GM19099 (cell line): ENCODE data around the gene NOP14.

ENCODE experiments used
- POLR2A ChIP-seq: IDR thresholded peaks from 3 replicates; pipeline ENCODE4 v1.6.1; 2011; ENCODE audit warnings: low read depth; ENCODE audit not compliant: insufficient read length; ENCODE audit errors: extremely low read depth

The NOP14 gene

DNA sequence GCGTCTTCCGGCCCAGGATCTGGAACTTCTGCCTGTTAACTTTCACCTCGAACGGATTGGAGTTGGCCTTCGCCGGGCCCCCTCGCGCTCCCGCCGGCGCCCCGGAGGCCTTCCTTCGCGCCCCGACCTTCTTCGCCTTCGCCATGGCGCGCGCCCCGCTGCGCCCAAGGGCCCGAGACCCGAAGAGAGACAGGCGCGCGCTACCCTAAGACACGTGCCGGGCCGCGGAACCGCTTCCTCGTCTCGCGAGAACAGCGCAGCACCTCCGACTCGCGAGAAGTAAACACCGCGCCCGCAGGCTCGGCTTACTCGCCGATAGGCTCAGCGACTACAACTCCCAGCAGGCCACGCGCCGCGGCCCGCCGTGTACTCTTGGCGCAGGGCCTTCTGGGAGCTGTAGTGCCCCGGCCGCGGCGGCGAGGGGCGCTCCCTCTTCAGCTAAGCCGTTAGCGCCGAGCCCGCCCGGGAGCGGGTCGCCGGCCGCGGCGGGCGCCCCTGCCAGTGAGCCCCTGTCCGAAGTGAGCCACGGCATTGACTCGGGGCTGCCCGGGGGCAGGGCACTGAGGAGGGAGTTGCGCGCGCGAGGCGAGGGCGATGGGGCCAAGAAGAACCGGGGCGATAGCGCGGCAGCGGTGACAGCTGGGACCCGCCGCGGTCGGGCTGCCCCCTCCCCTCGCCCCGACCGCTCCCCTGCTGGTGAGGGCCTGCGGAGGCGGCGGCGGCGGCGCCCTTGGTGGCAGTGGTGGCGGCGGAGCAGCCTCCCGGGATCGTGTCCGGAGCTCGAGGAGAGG is at the start of gene NOP14, which contains the start of gene GRK4:
TSS of gene NOP14 (minus strand) at position 232 of the 791 bp plus-strand sequence. CDS start at position 145, 87 bp downstream.
TSS of gene GRK4 (plus strand) at position 397 of the 791 bp plus-strand sequence. CDS start 500 bp downstream, outside the sequence.
- TF ChIP-seq POLR2A = peak; percentile 89

DNA sequence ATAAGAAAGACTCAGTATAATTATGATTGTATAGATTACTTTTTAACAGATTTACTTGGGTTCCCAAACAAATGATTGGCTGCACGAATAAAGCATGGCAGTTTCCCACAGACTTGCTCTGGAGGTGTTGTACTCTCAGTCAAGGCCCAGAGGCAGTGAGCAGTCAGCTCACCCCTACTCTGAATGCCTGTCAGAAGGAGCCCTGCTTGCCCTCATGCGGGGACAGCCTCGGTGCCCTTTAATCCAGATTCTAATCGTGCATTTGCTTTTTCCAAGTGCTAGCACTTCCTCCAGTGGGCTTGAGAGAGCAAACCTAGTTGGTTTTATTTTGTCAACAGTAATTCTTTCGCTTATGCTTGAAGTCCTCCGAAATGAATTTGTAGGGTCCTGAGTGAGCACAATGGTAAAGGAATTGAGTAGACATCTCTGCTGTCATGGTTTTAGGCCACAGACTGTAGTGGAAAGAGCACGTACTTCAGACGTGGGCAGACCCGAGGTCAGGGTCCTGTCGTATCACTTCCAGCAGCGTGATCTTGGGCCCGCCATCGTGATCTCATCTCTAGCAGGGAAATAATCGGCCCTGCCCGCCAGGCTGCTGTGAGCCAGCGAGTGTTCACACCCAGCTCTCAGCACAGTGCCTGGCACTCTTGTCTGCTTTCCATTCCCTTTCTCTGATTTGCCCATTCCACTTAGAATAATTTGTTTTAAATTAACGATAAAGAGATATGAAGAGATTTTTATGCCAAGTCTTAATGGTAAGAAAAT is 48.4 kb upstream of the NOP14 start:
- no peak for TF ChIP-seq POLR2A

DNA sequence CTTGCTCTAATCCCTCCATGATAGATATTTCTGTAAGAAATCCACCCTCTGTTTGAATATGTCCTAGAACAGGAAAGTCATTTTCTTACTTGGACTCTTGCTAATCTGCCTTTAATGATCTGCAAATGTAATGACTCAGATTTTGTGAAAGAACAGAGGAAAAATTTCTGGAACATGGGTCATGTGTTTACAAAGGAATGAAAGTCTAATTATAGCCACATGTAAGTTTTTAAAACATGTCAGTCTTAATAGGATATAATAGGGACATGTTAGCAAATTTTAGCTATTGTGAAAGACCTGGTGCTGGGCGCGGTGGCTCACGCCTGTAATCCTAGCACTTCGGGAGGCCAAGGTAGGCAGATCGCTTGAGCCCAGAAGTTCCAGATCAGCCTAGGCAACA is 47.8 kb upstream of the NOP14 start:
- TF ChIP-seq POLR2A = no peak

DNA sequence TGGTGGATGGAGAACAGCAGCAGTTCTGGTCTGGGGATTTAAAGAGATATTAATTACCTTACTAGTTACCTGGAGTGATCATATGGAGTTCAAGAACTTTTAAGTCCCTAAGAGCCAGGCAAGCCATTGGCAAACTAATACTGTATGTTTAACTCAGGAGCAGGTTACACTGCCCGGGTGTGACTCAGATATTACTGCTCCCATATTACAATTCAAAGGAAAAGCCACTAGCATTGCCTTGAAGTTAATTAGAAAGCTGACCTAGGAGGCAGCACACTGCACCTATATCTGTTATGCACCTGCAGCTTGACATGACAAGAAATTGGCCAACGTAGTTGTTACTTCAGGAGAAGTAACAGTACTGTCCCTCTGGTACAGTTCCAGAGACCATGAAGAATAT is 47.4 kb upstream of the NOP14 start:
- no peak for TF ChIP-seq POLR2A

DNA sequence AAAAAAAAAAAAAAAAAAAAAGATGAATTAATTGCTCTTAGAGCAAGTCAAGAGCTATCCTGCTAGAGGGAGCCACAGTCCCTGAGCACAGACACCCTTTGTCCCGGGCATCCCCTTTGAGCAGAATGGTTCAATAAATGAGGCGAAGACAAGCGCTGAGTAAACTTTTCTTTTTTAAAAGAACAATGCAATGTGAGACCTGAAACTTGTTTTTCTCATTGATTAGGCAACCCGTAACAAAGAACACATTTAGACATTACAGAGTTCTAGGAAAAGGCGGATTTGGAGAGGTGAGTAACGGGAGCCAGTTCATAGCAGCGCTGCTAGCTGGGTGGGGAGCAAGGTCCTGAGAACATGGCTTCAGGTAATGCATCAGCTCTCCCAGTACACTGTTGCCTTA is 46.2 kb upstream of the NOP14 start:
- no peak for TF ChIP-seq POLR2A

DNA sequence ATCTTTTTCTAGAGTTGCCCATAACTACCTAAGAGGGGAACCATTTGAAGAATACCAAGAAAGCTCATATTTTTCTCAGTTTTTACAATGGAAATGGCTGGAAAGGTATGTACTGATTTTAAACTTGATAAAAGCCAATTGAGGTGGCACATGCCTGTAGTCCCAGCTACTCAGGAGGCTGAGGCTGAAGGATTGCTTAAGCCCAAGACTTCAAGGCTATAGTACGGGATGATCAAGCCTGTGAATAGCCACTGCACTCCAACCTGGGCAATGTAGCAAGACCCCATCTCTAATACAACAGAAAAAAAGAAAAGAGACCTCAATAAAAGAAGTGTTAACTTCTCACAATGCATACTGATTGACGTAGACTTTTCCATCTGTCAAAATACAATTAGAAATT is 44.5 kb upstream of the NOP14 start:
- no peak for TF ChIP-seq POLR2A

DNA sequence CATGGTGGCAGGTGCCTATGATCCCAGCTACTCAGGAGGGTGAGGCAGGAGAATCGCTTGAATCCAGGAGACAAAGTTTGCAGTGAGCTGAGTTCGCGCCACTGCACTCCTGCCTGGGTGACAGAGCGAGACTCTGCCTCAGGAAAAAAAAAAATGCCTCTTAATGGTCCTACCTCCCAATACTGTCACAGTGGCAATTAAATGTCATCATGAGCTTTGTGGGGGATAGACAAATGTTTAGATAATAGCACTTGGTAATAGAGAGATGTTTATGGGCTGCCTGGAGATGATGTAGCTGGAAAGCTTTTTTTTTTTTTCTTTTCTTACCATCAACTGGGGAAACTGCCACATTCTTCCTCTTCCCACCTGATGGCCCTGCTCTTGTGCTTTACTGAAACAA is 33.2 kb upstream of the NOP14 start:
- TF ChIP-seq POLR2A = no peak

DNA sequence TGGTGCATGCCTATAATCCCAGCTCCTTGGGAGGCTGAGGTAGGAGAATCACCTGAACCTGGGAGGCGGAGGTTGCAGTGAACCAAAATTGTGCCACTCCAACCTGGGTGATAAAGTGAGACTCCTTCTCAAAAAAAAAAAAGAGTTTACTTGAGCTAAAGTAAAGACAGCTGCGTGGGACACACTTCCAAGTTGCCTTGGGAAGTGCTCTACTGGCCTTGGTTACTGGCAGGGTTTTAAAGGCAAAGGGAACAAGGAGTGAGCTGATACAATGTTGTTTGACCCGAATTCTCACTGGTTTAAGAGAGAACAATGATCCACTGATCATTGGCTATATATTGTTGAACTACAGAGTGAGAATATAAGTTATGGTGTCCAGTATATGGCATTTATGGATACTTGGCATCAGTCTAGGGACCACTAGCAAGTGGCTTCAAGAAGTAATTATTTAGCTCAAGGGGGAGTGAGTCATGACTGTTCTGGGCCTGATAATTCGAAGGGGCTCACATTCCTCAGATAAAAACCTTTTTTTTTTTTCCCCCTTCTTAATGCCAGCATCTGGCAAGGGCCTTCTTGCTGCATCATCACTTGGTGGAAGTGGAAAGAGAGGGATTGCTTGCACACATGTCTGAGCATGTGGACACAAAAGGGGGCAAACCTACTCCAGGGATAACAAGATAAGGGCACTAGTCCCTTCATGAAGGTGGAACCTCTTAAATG is 32.5 kb upstream of the NOP14 start:
- no peak for TF ChIP-seq POLR2A

DNA sequence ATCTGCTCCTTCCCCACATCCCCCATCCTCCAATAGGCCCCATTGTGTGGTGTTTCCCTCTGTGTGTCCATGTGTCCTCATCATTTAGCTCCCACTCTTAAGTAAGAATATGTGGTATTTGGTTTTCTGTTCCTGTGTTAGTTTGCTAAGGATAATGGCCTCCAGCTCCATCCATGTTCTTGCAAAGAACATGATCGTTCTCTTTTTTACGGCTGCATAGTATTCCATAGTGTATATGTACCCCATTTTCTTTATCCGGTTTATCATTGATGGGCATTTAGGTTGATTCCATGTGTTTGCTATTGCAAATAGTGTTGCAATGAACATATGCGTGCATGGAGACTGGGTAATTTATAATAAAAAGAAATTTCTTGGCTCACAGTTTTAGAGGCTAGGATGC is 31.7 kb upstream of the NOP14 start:
- no peak for TF ChIP-seq POLR2A

DNA sequence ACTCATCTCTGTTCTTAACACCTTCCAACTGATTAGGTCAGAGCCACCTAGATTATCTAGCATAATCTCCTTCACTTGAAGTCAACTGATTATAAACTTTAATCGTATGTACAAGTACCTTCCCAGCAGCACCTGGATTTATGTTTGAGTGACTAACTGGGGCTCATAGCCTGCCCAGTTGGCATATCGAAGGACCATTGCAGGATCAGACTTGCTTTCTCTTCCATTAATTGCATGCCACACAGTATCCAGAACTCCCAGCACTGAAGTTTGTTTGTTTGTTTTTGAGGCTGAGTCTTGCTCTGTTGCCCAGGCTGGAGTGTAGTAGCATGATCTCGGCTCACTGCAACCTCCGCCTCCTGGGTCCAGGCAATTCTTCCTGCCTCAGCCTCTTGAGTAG is 28.0 kb upstream of the NOP14 start:
- no peak for TF ChIP-seq POLR2A

DNA sequence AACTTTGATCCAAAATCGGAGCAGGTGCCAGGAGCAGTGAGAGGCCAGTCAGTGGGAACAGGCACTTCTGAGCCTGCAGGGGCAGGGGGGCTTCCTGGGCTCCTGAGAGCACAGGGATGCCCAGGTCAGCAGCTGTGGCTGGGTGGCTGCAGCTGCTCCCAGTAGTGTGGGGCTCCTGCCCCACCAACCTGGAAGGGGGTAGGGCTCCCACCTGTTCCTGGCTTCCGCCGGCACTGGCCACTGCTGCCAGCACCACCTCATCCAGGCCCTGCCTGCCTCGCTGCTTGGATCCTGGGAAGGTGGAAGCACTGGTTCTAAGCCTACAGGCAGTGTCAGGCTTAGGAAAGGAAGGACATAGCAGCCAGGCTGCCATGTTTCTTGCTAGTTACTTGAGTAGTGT is 18.8 kb upstream of the NOP14 start:
- no peak for TF ChIP-seq POLR2A

DNA sequence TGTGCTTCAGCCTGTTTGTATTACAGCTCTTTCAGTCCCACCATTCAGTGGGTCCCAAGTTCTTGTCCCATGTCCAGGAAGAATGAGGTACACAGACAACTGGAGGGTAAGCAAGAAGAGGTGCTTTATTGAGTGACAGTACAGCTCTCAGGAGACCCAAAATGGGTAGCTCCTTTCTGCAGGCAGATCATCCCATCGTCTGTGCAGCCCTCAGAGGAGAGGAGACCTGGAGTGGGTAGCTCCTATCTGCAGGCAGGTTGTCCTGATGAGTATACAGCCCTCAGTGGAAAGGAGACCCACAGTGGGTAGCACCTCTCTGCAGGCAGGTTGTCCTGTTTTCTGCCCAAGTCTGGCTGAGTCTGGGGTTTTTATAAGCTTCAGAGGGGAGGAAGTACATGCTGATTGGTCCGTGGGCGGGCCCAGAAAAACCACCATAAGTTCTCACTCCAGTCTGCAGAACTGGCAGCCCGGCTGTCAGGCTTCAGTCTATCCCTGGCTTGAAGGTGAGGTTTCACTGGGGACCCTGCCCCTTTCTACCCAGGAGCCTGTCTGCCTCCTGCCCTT is 18.1 kb upstream of the NOP14 start:
- no peak for TF ChIP-seq POLR2A

DNA sequence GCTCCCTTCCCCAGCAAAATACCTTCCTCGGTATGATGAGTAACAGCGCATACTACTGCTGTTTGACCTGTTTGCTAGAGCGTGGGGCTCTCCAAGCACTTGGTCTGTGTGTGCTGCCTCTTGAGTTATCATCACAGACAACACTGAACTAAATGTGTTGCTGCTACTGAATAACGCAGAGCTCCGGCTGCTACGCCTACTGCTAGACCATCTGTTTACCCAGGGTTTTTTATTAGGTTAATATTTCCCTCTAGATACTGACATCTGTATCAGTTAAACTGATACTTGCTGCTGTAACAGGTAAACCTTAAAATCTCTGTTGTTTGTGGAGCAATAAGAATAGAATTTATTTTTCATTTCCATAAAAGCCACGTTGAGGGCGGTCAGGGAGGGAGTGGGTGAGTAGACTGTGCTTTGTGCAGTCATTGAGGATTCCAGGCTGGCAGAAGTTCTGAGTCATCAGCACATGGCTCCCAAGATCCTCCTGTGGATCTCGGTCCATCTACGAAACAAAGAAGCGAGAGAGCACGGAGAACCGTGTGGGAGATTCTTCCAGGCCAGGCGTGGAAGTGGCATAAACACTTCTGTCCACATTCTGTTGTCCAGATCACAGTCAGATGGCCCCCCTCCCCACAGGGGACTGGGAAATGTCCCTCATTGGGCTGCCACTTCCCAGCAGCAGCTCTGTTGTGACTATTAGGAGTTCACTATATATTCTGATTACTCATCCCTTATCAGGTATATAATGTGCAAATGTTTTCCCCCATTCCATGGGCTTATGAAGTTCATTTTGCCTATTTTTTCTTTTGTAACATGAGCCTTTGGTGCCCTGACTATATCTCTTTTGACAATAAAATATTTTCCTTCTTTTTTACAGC is 14.2 kb upstream of the NOP14 start:
- no peak for TF ChIP-seq POLR2A

DNA sequence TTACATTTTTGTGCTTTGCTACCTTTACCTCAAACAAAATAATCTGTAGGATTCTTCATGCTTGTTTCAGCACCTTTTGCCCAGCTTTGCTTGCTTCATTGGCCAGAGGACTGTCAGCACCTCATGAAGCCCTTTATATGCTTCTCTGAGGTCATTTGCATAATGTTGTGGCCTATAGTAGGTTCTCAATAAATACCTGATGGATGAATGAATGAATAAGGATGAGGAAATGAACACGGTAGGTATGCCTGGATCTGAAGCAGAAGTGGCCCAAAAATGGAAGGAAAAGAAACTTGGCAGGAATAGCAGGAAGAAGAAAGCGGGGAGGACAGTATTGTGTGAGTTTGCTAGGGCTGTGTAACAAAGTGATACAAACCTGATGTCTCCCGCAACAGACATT is 8.1 kb upstream of the NOP14 start:
- TF ChIP-seq POLR2A = no peak

DNA sequence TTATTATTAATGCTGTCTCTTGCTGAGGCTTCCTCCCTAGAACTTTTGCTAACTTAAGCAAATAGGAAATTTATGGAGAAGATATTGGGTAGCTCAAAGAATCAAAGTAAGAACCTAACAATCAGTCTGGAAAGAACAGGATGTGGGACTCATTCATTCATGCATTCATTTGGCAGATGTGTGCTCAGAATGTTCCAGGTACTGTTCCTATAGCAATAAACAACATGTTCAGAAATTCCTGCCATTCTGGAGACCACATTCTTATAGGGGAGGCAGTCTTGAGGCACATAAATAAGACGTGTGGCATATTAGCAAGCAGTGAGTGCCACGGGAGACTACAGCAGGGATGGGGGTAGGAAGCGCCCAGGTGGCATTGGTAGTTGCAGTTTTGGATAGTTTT is 5.2 kb upstream of the NOP14 start:
- TF ChIP-seq POLR2A = no peak

DNA sequence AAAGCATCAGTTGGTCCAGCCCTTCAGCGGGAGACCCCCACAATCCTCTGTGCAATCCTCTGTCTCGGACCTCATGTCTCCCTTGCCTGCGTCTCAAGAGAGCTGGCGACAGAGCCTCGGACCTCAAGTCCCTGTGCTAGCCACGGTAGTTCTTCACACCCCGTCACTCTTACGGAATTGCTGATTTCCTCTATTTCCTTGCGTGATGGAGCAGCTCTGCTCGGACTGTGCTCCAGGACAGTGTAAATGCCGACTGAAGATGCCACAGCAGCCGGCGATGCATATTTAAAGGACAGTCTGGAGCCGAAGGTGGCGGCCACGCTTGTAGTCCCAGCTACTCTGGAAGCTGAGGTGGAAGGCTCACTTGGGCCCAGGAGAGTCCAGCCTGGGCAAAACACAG is 2.1 kb upstream of the NOP14 start:
- TF ChIP-seq POLR2A = no peak
